GM23338 (cell line): Measurements from ENCODE around the gene LDLRAD3. TPM values are rescaled to one million over a fixed set of nuclear protein-coding genes. Genes with fewer than 3 reads are reported as not detected.

Experiments
- ATAC-seq: fragments of 200-7000 bp; cut with Tn5 transposase; 3 replicates; pipeline ENCODE4 v1.9.1; 2020
- DNase-seq: peaks from one replicate; pipeline ENCODE4 v3.0.0-alpha.2; 2015; ENCODE audit warnings: low spot score
- H2AFZ ChIP-seq: fragments of 200-600 bp; sonication (generic); 2 replicates; pipeline ENCODE4 v1.8.0; 2016; ENCODE audit warnings: antibody characterized with exemption, mild to moderate bottlenecking, moderate library complexity
- H3F3A ChIP-seq: fragments of 200-600 bp; sonication (generic); replicated peaks from 2 replicates; pipeline ENCODE4 v1.8.0; 2017; ENCODE audit warnings: antibody characterized with exemption, mixed run types, low read depth
- H3K27ac ChIP-seq: fragments of 200-600 bp; sonication (generic); 2 replicates; pipeline ENCODE4 v1.6.1; 2016; ENCODE audit warnings: low read depth
- H3K27me3 ChIP-seq: fragments of 200-600 bp; sonication (generic); 2 replicates; pipeline ENCODE4 v1.8.0; 2016; ENCODE audit warnings: mild to moderate bottlenecking, mixed run types, moderate library complexity; ENCODE audit not compliant: insufficient read depth
- H3K36me3 ChIP-seq: fragments of 200-600 bp; sonication (generic); 2 replicates; pipeline ENCODE4 v1.8.0; 2016; ENCODE audit warnings: mild to moderate bottlenecking; ENCODE audit not compliant: insufficient read depth
- H3K4me1 ChIP-seq: fragments of 200-600 bp; sonication (generic); 2 replicates; pipeline ENCODE4 v1.8.0; 2016; ENCODE audit warnings: mild to moderate bottlenecking, moderate library complexity; ENCODE audit not compliant: insufficient read depth
- H3K4me2 ChIP-seq: fragments of 200-600 bp; sonication (generic); 2 replicates; pipeline ENCODE4 v1.7.1; 2017; ENCODE audit warnings: mixed run types
- H3K4me3 ChIP-seq: fragments of 200-600 bp; sonication (generic); 2 replicates; pipeline ENCODE4 v1.6.1; 2016; ENCODE audit warnings: mixed run types
- H3K79me2 ChIP-seq: fragments of 200-600 bp; sonication (generic); replicated peaks from 2 replicates; pipeline ENCODE4 v1.8.0; 2017; ENCODE audit warnings: mild to moderate bottlenecking; ENCODE audit not compliant: insufficient read depth
- H3K9me2 ChIP-seq: fragments of 200-600 bp; sonication (generic); 2 replicates; pipeline ENCODE4 v1.8.0; 2017; ENCODE audit not compliant: insufficient read depth
- H4K20me1 ChIP-seq: fragments of 200-600 bp; sonication (generic); replicated peaks from 2 replicates; pipeline ENCODE4 v1.8.0; 2017; ENCODE audit warnings: mild to moderate bottlenecking; ENCODE audit not compliant: insufficient read depth
- H3K27ac Mint-ChIP-seq: 2 replicates; pipeline ENCODE4 v1.8.0; 2020; ENCODE audit warnings: inconsistent platforms, mild to moderate bottlenecking, moderate library complexity, mixed read lengths
- H3K27me3 Mint-ChIP-seq: 3 replicates; pipeline ENCODE4 v1.8.0; 2022; ENCODE audit warnings: low read depth, mild to moderate bottlenecking, moderate library complexity, mixed read lengths, inconsistent platforms; ENCODE audit not compliant: insufficient read depth, poor library complexity
- H3K36me3 Mint-ChIP-seq: 3 replicates; pipeline ENCODE4 v1.8.0; 2021; ENCODE audit warnings: low read depth, mild to moderate bottlenecking, inconsistent platforms, moderate library complexity, mixed read lengths
- H3K4me1 Mint-ChIP-seq: 3 replicates; pipeline ENCODE4 v1.8.0; 2020; ENCODE audit warnings: mild to moderate bottlenecking, inconsistent platforms, mixed read lengths
- H3K4me3 Mint-ChIP-seq: 3 replicates; pipeline ENCODE4 v1.8.0; 2021; ENCODE audit warnings: moderate library complexity, mild to moderate bottlenecking, inconsistent platforms, mixed read lengths
- H3K9me3 Mint-ChIP-seq: 3 replicates; pipeline ENCODE4 v1.8.0; 2020; ENCODE audit warnings: moderate library complexity, mild to moderate bottlenecking, inconsistent platforms, mixed read lengths
- CREB1 ChIP-seq: fragments of 250-450 bp; sonication (Bioruptor Pico); IDR thresholded peaks from 2 replicates; pipeline ENCODE4 v1.5.0; 2020; ENCODE audit warnings: low read depth, mild to moderate bottlenecking, moderate library complexity
- EZH2 ChIP-seq: fragments of 200-600 bp; sonication (generic); IDR thresholded peaks from one replicate; pipeline ENCODE4 v1.8.0; 2017; ENCODE audit warnings: antibody characterized with exemption, mild to moderate bottlenecking, low read depth; ENCODE audit not compliant: unreplicated experiment
- EZH2phosphoT487 ChIP-seq: fragments of 200-600 bp; sonication (generic); IDR thresholded peaks from one replicate; pipeline ENCODE4 v1.8.1; 2018; ENCODE audit warnings: antibody characterized with exemption; ENCODE audit not compliant: unreplicated experiment
- JUNB ChIP-seq: IDR thresholded peaks from one replicate; pipeline ENCODE4 v1.6.1; 2016; ENCODE audit warnings: antibody characterized with exemption; ENCODE audit not compliant: unreplicated experiment
- NANOG ChIP-seq: IDR thresholded peaks from 2 replicates; pipeline ENCODE4 v1.6.1; 2016; ENCODE audit warnings: antibody characterized with exemption, borderline replicate concordance
- POLR2AphosphoS5 ChIP-seq: IDR thresholded peaks from 2 replicates; pipeline ENCODE4 v1.6.1; 2016; ENCODE audit warnings: antibody characterized with exemption, low read depth
- STAT1 ChIP-seq: IDR thresholded peaks from one replicate; pipeline ENCODE4 v1.6.1; 2016; ENCODE audit warnings: antibody characterized with exemption; ENCODE audit not compliant: unreplicated experiment
- ZNF114 ChIP-seq: fragments of 250-450 bp; sonication (Bioruptor Pico); IDR thresholded peaks from 2 replicates; pipeline ENCODE4 v1.5.0; 2020; ENCODE audit warnings: mild to moderate bottlenecking, moderate library complexity
- ZNF331 ChIP-seq: fragments of 250-450 bp; sonication (Bioruptor Pico); IDR thresholded peaks from 2 replicates; pipeline ENCODE4 v1.5.0; 2020; ENCODE audit warnings: low read depth, mild to moderate bottlenecking, moderate library complexity
- polyA plus RNA-seq: library from polyadenylated mRNA; unstranded; fragments of >200 nt; fragmentation: Nextera tagmentation; extraction: Ambion mirVana; gene quantifications from 2 replicates; pipeline ENCODE4 v1.2.1, GENCODE V29; 2016
- total RNA-seq: library from RNA; depleted of rRNA; stranded (reverse); fragments of >200 nt; shearing (Covaris generic); gene quantifications from 2 replicates; pipeline ENCODE4 v1.2.3, GENCODE V29; 2014
- TF ChIP-seq, protein P1 (sequence below): fragments of 250-450 bp; sonication (Bioruptor Pico); IDR thresholded peaks from 2 replicates; pipeline ENCODE4 v1.5.0; 2020; ENCODE audit warnings: mild to moderate bottlenecking, moderate library complexity
- TF ChIP-seq, protein P2 (sequence below): IDR thresholded peaks from 2 replicates; pipeline ENCODE4 v1.6.1; 2016; ENCODE audit warnings: antibody characterized with exemption

Gene LDLRAD3
- total and polyA plus RNA-seq, 2 experiments from 2014 or later, result 8.5 to 19.4 TPM

DNA sequence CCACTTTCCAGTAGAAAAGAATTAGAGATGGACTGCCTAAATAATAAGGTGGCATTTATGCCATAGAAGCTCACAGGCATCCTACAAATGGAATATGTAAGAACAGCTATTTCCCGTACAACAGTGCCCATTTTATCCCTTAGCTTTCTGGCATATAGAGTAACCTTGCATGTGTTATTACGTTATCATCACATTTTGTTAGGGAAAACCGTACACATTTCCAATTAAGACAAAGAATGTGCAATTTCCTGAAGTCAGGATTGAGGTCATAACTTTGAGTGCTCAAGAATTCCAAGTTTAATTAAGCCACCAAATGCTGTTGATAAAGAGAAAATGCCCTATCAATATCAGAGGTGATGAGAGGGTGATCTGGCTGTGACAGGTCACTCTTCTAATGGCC is 58.9 kb downstream of the LDLRAD3 start (continued):
- TF ChIP-seq, protein P1, sequence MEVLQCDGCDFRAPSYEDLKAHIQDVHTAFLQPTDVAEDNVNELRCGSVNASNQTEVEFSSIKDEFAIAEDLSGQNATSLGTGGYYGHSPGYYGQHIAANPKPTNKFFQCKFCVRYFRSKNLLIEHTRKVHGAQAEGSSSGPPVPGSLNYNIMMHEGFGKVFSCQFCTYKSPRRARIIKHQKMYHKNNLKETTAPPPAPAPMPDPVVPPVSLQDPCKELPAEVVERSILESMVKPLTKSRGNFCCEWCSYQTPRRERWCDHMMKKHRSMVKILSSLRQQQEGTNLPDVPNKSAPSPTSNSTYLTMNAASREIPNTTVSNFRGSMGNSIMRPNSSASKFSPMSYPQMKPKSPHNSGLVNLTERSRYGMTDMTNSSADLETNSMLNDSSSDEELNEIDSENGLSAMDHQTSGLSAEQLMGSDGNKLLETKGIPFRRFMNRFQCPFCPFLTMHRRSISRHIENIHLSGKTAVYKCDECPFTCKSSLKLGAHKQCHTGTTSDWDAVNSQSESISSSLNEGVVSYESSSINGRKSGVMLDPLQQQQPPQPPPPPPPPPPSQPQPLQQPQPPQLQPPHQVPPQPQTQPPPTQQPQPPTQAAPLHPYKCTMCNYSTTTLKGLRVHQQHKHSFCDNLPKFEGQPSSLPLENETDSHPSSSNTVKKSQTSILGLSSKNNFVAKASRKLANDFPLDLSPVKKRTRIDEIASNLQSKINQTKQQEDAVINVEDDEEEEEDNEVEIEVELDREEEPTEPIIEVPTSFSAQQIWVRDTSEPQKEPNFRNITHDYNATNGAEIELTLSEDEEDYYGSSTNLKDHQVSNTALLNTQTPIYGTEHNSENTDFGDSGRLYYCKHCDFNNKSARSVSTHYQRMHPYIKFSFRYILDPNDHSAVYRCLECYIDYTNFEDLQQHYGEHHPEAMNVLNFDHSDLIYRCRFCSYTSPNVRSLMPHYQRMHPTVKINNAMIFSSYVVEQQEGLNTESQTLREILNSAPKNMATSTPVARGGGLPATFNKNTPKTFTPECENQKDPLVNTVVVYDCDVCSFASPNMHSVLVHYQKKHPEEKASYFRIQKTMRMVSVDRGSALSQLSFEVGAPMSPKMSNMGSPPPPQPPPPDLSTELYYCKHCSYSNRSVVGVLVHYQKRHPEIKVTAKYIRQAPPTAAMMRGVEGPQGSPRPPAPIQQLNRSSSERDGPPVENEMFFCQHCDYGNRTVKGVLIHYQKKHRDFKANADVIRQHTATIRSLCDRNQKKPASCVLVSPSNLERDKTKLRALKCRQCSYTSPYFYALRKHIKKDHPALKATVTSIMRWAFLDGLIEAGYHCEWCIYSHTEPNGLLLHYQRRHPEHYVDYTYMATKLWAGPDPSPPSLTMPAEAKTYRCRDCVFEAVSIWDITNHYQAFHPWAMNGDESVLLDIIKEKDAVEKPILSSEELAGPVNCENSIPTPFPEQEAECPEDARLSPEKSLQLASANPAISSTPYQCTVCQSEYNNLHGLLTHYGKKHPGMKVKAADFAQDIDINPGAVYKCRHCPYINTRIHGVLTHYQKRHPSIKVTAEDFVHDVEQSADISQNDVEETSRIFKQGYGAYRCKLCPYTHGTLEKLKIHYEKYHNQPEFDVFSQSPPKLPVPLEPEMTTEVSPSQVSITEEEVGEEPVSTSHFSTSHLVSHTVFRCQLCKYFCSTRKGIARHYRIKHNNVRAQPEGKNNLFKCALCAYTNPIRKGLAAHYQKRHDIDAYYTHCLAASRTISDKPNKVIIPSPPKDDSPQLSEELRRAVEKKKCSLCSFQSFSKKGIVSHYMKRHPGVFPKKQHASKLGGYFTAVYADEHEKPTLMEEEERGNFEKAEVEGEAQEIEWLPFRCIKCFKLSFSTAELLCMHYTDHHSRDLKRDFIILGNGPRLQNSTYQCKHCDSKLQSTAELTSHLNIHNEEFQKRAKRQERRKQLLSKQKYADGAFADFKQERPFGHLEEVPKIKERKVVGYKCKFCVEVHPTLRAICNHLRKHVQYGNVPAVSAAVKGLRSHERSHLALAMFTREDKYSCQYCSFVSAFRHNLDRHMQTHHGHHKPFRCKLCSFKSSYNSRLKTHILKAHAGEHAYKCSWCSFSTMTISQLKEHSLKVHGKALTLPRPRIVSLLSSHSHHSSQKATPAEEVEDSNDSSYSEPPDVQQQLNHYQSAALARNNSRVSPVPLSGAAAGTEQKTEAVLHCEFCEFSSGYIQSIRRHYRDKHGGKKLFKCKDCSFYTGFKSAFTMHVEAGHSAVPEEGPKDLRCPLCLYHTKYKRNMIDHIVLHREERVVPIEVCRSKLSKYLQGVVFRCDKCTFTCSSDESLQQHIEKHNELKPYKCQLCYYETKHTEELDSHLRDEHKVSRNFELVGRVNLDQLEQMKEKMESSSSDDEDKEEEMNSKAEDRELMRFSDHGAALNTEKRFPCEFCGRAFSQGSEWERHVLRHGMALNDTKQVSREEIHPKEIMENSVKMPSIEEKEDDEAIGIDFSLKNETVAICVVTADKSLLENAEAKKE (CRISPR knock-in tag), result no peak
- TF ChIP-seq NANOG (no peak), EZH2phosphoT487 (no peak), EZH2 (no peak), JUNB (no peak), ZNF114 (no peak), STAT1 (no peak), POLR2AphosphoS5 (no peak)
- TF ChIP-seq, protein P2, sequence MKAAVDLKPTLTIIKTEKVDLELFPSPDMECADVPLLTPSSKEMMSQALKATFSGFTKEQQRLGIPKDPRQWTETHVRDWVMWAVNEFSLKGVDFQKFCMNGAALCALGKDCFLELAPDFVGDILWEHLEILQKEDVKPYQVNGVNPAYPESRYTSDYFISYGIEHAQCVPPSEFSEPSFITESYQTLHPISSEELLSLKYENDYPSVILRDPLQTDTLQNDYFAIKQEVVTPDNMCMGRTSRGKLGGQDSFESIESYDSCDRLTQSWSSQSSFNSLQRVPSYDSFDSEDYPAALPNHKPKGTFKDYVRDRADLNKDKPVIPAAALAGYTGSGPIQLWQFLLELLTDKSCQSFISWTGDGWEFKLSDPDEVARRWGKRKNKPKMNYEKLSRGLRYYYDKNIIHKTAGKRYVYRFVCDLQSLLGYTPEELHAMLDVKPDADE, result no peak

DNA sequence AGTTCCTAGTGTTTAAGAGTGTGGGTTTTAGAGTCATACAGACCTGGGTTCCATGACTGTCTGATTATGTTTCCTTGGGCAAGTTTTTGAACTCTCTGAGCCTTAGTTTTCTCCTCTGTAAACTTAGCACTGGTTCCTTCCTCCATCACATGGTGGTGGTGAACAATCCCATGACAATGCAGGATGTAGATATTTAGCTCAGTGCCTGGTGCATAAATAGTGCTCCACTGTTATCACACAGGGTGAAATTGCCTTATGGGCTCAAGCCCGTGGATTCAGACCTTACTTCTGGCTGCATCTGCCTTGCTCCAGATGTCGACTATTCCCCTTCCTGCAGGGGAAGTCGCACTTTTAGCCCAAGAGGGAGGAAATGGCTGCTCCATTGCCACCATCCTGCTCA is 62.7 kb downstream of the LDLRAD3 start:
- DNase-seq, result no peak
- Histone ChIP-seq H2AFZ (no peak overlapping the region), H3F3A (no peaks in the 10 kb centered on the region), H3K4me3 (no peak overlapping the region), H3K79me2 (peaks cover 65% of the 10 kb centered on the region), H3K27ac (no peak overlapping the region), H3K4me1 (peaks cover 24% of the 10 kb centered on the region), H4K20me1 (no peaks in the 10 kb centered on the region; the same call in 1 of the 2 replicates), H3K36me3 (no peaks in the 10 kb centered on the region), H3K9me2 (peaks cover 5% of the 10 kb centered on the region; the same call in 1 of the 2 replicates), H3K27me3 (no peaks in the 10 kb centered on the region), H3K4me2 (no peak overlapping the region)
- Mint-ChIP-seq H3K27ac (no peak overlapping the region), H3K4me1 (peaks cover 31% of the 10 kb centered on the region), H3K27me3 (peaks cover 2% of the 10 kb centered on the region), H3K4me3 (no peak overlapping the region), H3K36me3 (peaks cover 35% of the 10 kb centered on the region), H3K9me3 (peaks cover 28% of the 10 kb centered on the region)
- no peak for ATAC-seq
- TF ChIP-seq EZH2, result no peak
- no peak for TF ChIP-seq CREB1
- no peak for TF ChIP-seq JUNB
- TF ChIP-seq, protein P2, result no peak
- TF ChIP-seq ZNF331 (CRISPR knock-in tag), result no peak
- no peak for TF ChIP-seq EZH2phosphoT487
